Measurements from ENCODE around the gene LINC00237.

The LINC00237 gene

GRCh38 chr20:21145424-21145823 lies 39.3 kb upstream of the LINC00237 start:
- no peak for TF ChIP-seq CTCF (conservative IDR thresholded peaks at IDR 0.05; ENCODE audit: low read depth, low read length)
- no peak for DNase-seq (ENCODE audit: low read depth)

GRCh38 chr20:21143194-21143890 lies 37.2 kb upstream of the LINC00237 start:
- no peak overlapping the region for H3K4me3 ChIP-seq (ENCODE audit: low read depth, low read length)
- no peak for TF ChIP-seq CTCF (conservative IDR thresholded peaks at IDR 0.05; ENCODE audit: low read depth, low read length)
- no peak for DNase-seq (ENCODE audit: low read depth)

More at GRCh38 chr20:21145424-21145823, 39.3 kb upstream of the LINC00237 start:
- no peak overlapping the region for H3K4me3 ChIP-seq (ENCODE audit: low read depth, low read length)

GRCh38 chr20:21141825-21142224 lies 35.7 kb upstream of the LINC00237 start:
- TF ChIP-seq CTCF (conservative IDR thresholded peaks at IDR 0.05; ENCODE audit: low read depth, low read length), result no peak

GRCh38 chr20:21139881-21140566 lies 33.9 kb upstream of the LINC00237 start:
- no peak for TF ChIP-seq CTCF (conservative IDR thresholded peaks at IDR 0.05; ENCODE audit: low read depth, low read length)
- no peak for DNase-seq (ENCODE audit: low read depth)
- no peak overlapping the region for H3K4me3 ChIP-seq (ENCODE audit: low read depth, low read length)

More at GRCh38 chr20:21141825-21142224, 35.7 kb upstream of the LINC00237 start:
- H3K4me3 ChIP-seq (ENCODE audit: low read depth, low read length), result no peak overlapping the region
- DNase-seq (ENCODE audit: low read depth), result no peak

- no peak for TF ChIP-seq CTCF (conservative IDR thresholded peaks at IDR 0.05; ENCODE audit: low read depth, low read length)
- H3K4me3 ChIP-seq (ENCODE audit: low read depth, low read length), result no peak overlapping the region
- DNase-seq (ENCODE audit: low read depth), result no peak
Measured at GRCh38 chr20:21137078-21137477, 30.9 kb upstream of the LINC00237 start.

GRCh38 chr20:21136015-21136732 lies 30.0 kb upstream of the LINC00237 start:
- H3K4me3 ChIP-seq (ENCODE audit: low read depth, low read length), result no peak overlapping the region
- no peak for TF ChIP-seq CTCF (conservative IDR thresholded peaks at IDR 0.05; ENCODE audit: low read depth, low read length)
- no peak for DNase-seq (ENCODE audit: low read depth)
